Stimulated activated CD8-positive, alpha-beta memory T cell treated with anti-CD3 and anti-CD28 coated beads, Interleukin-4, amount 100 ng/mL, for 4 hours (primary cell): ENCODE data around the gene AGPAT4.
"Not testable (repeated sequence)": the region's sequence is repeated elsewhere in the genome, so short reads cannot be mapped to it uniquely, and the experiment has no call there.

Experiments
- DNase-seq, 2 donors: peaks; one replicate each; pipeline ENCODE4 v3.0.0-alpha.2; 2020; ENCODE audit warnings: low read depth in 2 of 2, low spot score in 1 of 2

Gene AGPAT4

DNA sequence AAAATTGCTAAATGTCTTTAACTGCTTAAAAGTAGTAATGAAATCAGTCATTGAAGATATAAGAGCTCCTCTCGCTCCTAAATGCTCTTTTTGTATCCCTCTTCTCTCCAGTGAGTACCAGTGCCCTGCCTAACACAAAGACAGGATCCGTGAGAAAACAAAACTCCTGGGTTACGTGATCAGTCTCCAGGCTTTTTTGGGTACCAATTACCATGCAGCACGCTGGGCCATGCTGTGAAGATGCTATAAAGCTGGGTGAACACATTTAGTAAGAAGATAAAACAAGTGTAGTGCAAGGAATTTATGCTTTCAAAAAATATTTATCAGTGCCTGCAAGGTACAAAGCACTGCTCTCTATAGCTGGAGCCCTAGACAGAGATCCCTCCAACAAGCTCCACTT lies 66.7 kb downstream of the AGPAT4 start:
- DNase-seq = no peak

- no peak for DNase-seq
Observed at GRCh38 chr6:161204866-161205557, 68.8 kb downstream of the AGPAT4 start.

GRCh38 chr6:161200610-161201370 lies 73.1 kb downstream of the AGPAT4 start:
- no peak for DNase-seq

DNA sequence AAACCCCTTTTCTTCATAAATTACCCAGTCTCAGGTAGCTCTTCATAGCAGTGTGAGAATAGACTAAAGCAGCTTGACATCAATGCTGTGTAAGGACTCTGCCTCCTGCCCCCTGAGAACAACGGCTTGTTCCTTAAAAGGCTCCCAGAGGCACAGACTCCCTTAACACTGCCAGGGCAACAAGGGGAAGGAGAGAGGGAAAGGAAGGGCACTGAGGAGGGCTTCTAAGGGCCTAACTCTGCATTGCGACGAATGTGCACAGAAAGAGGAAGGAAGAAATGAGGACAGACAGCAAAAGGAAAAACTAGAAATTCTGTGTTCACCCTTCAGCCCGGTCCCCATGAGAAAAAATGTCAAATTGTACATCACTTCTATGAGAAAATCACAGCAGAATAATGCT lies 74.0 kb downstream of the AGPAT4 start:
- no peak for DNase-seq

- DNase-seq = no peak
Observed at GRCh38 chr6:161198783-161199460, 74.9 kb downstream of the AGPAT4 start.

DNA sequence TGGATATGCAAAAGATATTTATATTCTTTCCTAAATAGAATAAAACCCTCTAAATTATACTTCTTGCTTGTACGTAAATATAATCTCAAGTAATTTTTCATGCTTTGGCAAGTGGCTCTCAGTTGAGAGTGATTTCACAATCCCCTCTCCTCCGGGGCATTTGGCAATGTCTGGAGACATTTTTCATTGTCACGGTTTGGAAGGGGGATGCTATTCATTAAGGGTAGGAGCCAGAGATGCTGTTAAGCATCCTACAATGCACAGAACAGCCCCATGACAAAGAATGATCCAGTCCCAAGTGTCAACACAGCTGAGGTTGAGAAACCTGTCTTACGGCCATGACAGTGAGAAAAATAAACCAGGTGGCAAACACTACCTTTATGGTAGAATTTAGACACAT lies 75.7 kb downstream of the AGPAT4 start:
- no peak for DNase-seq

DNA sequence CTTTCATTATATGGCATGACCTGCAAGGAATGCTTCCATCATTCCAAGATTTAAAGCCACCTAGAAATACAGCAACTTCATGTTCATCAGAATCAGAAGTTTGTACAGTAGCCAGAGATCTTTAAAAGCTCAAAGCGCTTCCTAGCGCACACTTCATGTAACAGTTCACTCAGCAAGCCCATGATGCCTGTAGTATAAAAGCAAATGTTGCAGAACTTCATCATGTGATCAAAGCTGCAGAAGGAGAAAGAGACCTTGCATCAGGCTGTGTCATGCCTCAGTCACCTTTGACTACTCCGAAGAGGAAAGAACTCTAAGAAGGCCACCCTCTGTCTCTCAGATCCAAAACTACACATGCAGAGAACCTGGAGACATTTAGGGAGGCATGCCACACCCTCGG lies 78.5 kb downstream of the AGPAT4 start:
- DNase-seq = no peak

DNA sequence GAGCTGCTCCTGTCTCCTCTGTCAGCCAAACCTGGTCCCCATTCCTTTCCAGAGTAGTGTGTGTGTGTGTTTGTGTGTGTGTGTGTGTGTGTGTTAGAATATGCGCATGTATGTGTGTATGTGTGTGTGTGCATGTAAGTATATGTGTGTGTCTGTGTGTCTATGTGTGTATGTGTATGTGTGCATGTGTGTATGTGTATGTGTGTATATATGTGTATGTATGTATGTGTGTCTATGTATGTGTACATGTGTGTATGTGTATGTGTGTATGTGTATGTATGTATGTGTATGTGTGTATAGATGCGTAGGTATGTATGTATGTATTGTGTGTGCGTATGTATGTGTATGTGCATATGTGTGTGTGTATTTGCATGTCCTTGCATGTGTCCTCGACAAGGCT lies 79.5 kb downstream of the AGPAT4 start:
- DNase-seq = no peak

DNA sequence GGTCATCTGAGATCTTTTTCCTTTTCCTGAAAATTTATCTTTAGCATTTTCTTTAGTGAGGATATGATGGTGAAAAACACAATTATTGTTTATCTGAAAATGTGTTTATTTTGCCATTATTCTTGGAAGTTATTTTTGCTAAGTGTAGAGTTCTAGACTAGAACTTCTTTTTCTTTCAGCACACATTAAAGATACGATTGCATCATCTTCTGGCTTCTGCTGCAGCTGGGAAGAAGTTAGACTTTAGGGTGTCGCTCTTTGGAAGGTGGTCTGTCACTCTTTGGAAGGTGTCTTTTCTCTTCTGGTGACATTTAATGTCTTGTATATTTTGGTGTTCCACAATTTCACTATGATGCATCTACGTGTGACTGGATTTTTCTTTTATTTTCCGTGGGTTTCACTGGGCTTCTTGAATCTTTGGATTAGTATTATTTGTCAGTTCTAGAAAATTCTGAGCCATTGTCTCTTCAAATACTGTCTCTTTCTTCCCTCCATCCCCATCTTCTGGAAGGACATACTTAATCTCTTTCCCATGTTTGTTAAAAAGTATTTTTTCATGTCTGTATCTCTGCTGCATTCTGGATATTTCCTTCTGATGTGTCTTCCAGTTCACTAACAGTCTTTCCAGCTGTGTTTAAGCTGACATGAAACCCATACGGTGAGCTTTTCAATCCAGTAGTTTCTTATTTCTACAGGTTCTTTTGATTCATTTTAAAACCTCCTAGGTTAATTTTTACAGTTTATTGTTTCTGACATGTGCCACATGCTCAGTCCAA lies 81.0 kb downstream of the AGPAT4 start:
- no peak for DNase-seq

GRCh38 chr6:161191671-161192070 lies 82.2 kb downstream of the AGPAT4 start:
- DNase-seq = no peak

GRCh38 chr6:161191007-161191406 lies 82.9 kb downstream of the AGPAT4 start:
- DNase-seq = no peak

DNA sequence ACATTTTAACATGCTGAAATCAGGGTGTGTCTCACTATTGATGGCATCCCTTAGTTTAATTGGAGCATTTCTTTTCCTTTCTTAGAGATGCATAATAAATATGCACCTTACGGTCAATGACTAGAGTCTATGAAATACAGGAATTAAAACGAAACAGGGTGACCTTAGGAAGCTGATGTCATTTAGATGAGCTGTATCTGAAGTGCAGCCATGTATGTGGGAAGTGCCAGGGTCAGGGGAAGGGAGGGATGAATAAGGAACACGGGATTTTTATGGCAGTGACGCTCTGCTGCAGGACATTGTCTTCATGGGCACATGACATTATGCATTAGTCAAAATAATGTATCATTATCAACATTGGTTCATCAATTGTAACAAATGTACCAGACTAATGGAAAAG lies 84.0 kb downstream of the AGPAT4 start:
- DNase-seq = no peak

DNA sequence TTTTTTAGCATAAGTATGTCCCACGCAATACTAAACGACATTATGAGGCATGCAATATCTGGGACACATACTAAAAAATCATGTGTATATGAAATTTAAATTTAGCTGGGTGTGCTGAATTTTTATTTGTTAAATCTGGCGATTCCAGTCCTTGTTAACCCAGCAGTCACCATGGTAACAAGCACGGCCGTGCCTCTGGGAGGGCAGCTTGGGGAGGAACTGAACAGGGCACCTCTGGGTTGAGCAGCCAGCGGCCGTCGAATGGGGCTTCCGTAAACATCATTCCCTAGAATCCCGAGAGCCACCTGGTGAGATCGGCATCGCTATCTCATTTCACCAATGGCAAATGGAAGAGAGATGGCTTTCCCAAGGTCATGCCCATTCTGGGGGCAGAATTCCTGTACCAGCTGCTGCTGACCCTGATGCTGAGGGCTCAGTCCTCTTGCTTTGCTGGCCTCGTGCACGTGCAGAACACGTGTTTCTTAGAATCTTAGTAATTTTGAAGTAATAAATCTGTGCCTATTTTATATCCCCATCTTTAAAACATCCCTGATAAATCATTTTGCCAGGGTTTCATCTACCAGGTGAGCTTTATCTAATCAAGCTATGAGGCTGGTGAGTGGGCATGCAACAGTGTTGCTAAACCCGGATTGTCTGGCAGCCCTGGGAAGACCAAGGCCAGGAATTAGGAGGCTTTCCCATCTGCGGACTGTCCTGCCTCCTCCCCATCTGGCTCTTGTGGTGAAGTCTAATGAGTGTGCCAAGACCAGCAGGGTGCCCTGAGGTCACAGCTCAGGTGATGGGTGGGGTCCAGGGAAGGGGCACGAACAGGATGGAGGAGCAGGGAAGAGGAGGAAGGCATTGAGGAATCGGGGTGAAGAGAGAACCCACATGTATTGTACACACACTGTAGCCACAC lies 85.1 kb downstream of the AGPAT4 start:
- no peak for DNase-seq

- DNase-seq = no peak
Observed at GRCh38 chr6:161186173-161186769, 87.6 kb downstream of the AGPAT4 start.

DNA sequence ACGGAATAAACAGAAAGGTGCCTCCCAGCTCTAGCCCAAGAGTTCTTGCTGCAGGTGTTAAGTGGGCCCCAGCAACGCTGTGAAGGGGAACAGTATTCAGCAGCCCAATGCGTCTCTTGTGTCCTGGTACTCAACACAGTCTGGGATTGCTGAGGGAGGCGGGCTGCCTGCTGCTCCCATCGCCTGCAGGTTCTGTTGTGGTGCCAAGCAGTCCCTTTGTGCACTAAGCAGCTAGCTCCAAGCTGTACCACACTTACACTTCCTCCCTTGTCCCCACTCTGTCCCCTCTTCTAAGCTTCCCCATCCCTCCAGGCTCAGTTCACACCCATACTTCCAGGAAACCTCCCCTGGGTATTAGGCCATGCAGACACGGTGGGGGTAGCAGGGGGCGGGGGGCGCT lies 92.7 kb downstream of the AGPAT4 start:
- DNase-seq = no peak

GRCh38 chr6:161178155-161178554 lies 95.7 kb downstream of the AGPAT4 start:
- DNase-seq = not testable (repeated sequence)

GRCh38 chr6:161176428-161176827 lies 97.4 kb downstream of the AGPAT4 start:
- DNase-seq = not testable (repeated sequence)

DNA sequence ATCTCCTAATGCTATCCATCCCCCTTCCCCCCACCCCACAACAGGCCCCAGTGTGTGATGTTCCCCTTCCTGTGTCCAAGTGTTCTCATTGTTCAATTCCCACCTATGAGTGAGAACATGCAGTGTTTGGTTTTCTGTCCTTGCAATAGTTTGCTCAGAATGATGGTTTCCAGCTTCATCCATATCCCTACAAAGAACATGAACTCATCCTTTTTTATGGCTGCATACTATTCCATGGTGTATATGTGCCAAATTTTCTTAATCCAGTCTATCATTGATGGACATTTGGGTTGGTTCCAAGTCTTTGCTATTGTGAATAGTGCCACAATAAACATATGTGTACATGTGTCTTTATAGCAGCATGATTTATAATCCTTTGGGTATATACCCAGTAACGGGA lies 101.1 kb downstream of the AGPAT4 start:
- not testable (repeated sequence) for DNase-seq

DNA sequence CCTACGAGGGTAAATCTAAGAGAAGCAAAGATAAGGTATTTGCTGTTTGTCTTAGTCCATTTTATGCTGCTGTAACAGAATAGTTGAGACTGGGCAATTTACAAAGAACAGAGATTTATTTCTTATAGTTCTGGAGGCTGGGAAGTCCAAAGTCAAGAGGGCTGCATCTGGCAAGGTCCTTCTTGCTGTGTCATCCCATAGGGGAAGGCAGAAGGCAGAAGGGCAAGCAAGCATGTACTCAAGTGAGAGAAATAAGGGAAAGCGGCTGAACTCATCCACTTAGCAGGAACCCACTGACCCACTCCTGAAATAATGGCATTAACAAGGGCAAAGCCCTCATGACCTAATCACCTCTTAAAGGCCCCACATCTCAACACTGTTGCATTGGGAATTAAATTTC lies 102.7 kb downstream of the AGPAT4 start:
- DNase-seq = no peak

DNA sequence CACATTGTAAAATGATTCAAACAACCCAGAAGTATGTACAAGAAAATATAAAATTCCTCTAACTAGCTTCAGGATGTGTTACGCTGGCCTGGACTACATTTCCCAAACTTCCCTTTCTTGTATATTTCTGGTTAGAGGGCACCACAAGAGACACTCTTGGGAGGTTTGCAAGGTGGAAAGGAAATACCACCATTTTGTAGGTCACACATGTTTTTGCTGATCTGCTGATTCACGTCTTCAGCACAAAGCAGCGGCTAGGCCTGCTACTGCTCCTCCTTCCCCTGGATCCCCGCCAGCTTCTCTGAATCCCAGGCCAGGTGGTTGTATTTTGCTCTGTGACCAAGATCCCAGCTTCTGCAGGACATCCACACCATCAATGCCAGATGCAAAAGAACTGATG lies 104.2 kb downstream of the AGPAT4 start:
- no peak for DNase-seq
